ENCODE measurements around the gene PHYKPL.

The PHYKPL gene

GRCh38 chr5:178222292-178222691 lies 10.3 kb downstream of the PHYKPL start:
- DNase-seq (ENCODE audit: low read depth): no peak

- no peak for DNase-seq (ENCODE audit: low read depth)
Observed at GRCh38 chr5:178221853-178222252, 10.7 kb downstream of the PHYKPL start.

GRCh38 chr5:178221282-178221681 lies 11.3 kb downstream of the PHYKPL start:
- DNase-seq (ENCODE audit: low read depth): no peak

GRCh38 chr5:178218827-178219226 lies 13.8 kb downstream of the PHYKPL start:
- no peak for DNase-seq (ENCODE audit: low read depth)

- DNase-seq (ENCODE audit: low read depth): no peak
Observed at GRCh38 chr5:178218237-178218776, 14.3 kb downstream of the PHYKPL start.

- no peak for DNase-seq (ENCODE audit: low read depth)
Observed at GRCh38 chr5:178216779-178217178, 15.8 kb downstream of the PHYKPL start.

- no peak for DNase-seq (ENCODE audit: low read depth)
Observed at GRCh38 chr5:178216088-178216534, 16.5 kb downstream of the PHYKPL start.

- DNase-seq (ENCODE audit: low read depth): no peak
Observed at GRCh38 chr5:178215280-178216002, 17.2 kb downstream of the PHYKPL start.

GRCh38 chr5:178214160-178214803 lies 18.3 kb downstream of the PHYKPL start:
- no peak for DNase-seq (ENCODE audit: low read depth)

- DNase-seq (ENCODE audit: low read depth): no peak
Observed at GRCh38 chr5:178213748-178214151, 18.9 kb downstream of the PHYKPL start.

- DNase-seq (ENCODE audit: low read depth): no peak
Observed at GRCh38 chr5:178213003-178213461, 19.6 kb downstream of the PHYKPL start.

- no peak for DNase-seq (ENCODE audit: low read depth)
Observed at GRCh38 chr5:178212241-178213002, 20.2 kb downstream of the PHYKPL start.

- no peak for DNase-seq (ENCODE audit: low read depth)
Observed at GRCh38 chr5:178211095-178212048, 21.2 kb downstream of the PHYKPL start.

- DNase-seq (ENCODE audit: low read depth): no peak
Observed at GRCh38 chr5:178210686-178211085, 21.9 kb downstream of the PHYKPL start.

- DNase-seq (ENCODE audit: low read depth): no peak
Observed at GRCh38 chr5:178210073-178210535, 22.5 kb downstream of the PHYKPL start.

GRCh38 chr5:178209334-178210072 lies 23.1 kb downstream of the PHYKPL start:
- no peak for DNase-seq (ENCODE audit: low read depth)

GRCh38 chr5:178208540-178209227 lies 23.9 kb downstream of the PHYKPL start:
- no peak for DNase-seq (ENCODE audit: low read depth)

GRCh38 chr5:178207917-178208280 lies 24.7 kb downstream of the PHYKPL start:
- no peak for DNase-seq (ENCODE audit: low read depth)

- no peak for DNase-seq (ENCODE audit: low read depth)
Observed at GRCh38 chr5:178207183-178207916, 25.3 kb downstream of the PHYKPL start.
